Central memory CD8-positive, alpha-beta T cell (primary cell): ENCODE measurements around the gene SLTM.
"Not testable (repeated sequence)": the region's sequence is repeated elsewhere in the genome, so short reads cannot be mapped to it uniquely, and the experiment has no call there.

Experiments used
- ATAC-seq: fragments of 150-1000 bp; cut with Tn5 transposase; replicated peaks from 2 replicates; pipeline ENCODE4 v1.10.0; 2022; ENCODE audit warnings: mild to moderate bottlenecking, moderate FRiP score, moderate number of reproducible peaks; ENCODE audit not compliant: poor library complexity, severe bottlenecking; ENCODE audit errors: extremely low read depth
- DNase-seq, 2 donors: peaks; one replicate each; pipeline ENCODE4 v3.0.0; 2021; ENCODE audit warnings: low spot score in 2 of 2
- H3K27ac Mint-ChIP-seq: one replicate; pipeline ENCODE4 v1.8.0; 2022; ENCODE audit warnings: low read depth, mild to moderate bottlenecking, moderate library complexity, mixed read lengths
- H3K27me3 Mint-ChIP-seq: one replicate; pipeline ENCODE4 v1.8.0; 2022; ENCODE audit warnings: mixed read lengths
- H3K36me3 Mint-ChIP-seq: one replicate; pipeline ENCODE4 v1.8.0; 2022; ENCODE audit warnings: mild to moderate bottlenecking, moderate library complexity, mixed read lengths; ENCODE audit not compliant: insufficient read depth
- H3K4me1 Mint-ChIP-seq: one replicate; pipeline ENCODE4 v1.8.0; 2022; ENCODE audit warnings: mixed read lengths
- H3K4me3 Mint-ChIP-seq: one replicate; pipeline ENCODE4 v1.8.0; 2022; ENCODE audit warnings: mild to moderate bottlenecking, moderate library complexity, mixed read lengths
- H3K9me3 Mint-ChIP-seq: one replicate; pipeline ENCODE4 v1.8.0; 2022; ENCODE audit warnings: mixed read lengths

Gene SLTM

GRCh38 chr15:58883926-58884325 is 49.6 kb downstream of the SLTM start:
- not testable (repeated sequence) for H3K4me1 Mint-ChIP-seq, H3K27me3 Mint-ChIP-seq, ATAC-seq, H3K4me3 Mint-ChIP-seq, H3K9me3 Mint-ChIP-seq, DNase-seq, H3K27ac Mint-ChIP-seq
- H3K36me3 Mint-ChIP-seq, result peaks cover 86% of the 10 kb centered on the region

GRCh38 chr15:58882243-58882642 is 51.2 kb downstream of the SLTM start:
- no peaks in the 10 kb centered on the region for H3K27me3 Mint-ChIP-seq
- no peak overlapping the region for H3K27ac Mint-ChIP-seq
- ATAC-seq, result no peak
- no peak overlapping the region for H3K4me3 Mint-ChIP-seq
- H3K36me3 Mint-ChIP-seq, result peaks cover 79% of the 10 kb centered on the region
- H3K4me1 Mint-ChIP-seq, result no peaks in the 10 kb centered on the region
- no peak for DNase-seq
- H3K9me3 Mint-ChIP-seq, result no peaks in the 10 kb centered on the region

DNA sequence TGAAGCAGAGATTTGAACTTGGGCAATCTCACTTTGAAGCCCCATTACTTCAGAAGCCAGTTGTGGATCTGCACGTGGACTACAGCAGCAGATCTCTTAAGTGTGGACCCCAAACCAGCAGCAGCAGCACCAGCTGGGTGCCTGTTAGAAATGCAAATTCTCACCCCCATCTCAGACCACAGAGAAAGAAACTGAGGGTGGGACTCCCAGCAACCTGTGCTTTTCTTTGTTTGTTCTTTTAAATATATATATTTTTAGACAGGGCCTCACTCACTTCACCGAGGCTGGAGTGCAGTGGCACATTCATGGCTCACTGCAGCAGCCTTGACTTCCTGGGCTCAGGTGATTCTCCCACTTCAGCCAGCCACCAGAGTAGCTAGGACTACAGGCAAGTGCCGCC is 53.2 kb downstream of the SLTM start:
- peaks cover 68% of the 10 kb centered on the region for H3K36me3 Mint-ChIP-seq
- ATAC-seq (no peak), DNase-seq (no peak)
- H3K4me1 Mint-ChIP-seq, result no peaks in the 10 kb centered on the region
- no peaks in the 10 kb centered on the region for H3K27me3 Mint-ChIP-seq
- H3K9me3 Mint-ChIP-seq, result no peaks in the 10 kb centered on the region
- no peak overlapping the region for H3K27ac Mint-ChIP-seq
- H3K4me3 Mint-ChIP-seq, result no peak overlapping the region

DNA sequence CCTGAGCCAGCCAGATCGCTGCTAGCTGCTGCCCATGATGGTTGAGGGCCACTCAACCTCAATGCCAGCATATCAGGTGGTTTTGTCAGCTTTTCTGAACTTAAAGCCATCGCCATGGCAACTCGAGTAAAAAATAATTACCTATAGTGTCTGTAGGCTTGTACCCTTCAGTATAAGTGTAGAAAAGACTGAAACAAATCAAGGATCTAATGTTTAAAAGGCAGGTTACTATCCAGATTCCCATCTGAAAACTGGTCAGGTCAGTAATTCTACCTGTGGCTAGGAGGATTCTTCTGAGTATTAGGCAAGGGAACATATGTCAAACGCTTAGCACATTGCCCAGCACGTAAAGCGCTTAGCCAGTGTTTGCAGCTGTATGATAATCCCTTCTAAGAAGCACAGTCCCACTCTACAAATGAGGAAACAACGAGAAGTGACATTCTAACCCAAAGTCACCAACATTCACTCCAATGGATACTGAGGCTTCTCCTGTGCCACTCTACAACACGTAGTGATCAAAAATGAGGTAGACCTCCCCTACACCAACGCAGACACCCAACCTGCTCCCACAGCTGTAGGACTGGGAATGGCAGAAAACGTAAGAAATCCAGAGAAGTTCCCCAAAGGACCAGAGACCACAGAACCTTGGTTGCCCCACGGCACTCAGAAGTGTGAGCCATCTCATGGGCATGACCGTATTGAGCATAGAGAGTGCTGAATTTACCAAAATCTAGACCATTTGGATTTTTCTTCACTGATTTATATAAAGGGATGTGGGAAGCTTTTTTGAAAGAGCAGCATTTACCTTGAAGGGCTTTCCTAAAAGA is 55.3 kb downstream of the SLTM start:
- no peaks in the 10 kb centered on the region for H3K9me3 Mint-ChIP-seq
- no peak overlapping the region for H3K4me3 Mint-ChIP-seq
- no peak overlapping the region for H3K27ac Mint-ChIP-seq
- no peaks in the 10 kb centered on the region for H3K27me3 Mint-ChIP-seq
- H3K4me1 Mint-ChIP-seq, result no peaks in the 10 kb centered on the region
- DNase-seq (no peak), ATAC-seq (no peak)
- peaks cover 48% of the 10 kb centered on the region for H3K36me3 Mint-ChIP-seq

DNA sequence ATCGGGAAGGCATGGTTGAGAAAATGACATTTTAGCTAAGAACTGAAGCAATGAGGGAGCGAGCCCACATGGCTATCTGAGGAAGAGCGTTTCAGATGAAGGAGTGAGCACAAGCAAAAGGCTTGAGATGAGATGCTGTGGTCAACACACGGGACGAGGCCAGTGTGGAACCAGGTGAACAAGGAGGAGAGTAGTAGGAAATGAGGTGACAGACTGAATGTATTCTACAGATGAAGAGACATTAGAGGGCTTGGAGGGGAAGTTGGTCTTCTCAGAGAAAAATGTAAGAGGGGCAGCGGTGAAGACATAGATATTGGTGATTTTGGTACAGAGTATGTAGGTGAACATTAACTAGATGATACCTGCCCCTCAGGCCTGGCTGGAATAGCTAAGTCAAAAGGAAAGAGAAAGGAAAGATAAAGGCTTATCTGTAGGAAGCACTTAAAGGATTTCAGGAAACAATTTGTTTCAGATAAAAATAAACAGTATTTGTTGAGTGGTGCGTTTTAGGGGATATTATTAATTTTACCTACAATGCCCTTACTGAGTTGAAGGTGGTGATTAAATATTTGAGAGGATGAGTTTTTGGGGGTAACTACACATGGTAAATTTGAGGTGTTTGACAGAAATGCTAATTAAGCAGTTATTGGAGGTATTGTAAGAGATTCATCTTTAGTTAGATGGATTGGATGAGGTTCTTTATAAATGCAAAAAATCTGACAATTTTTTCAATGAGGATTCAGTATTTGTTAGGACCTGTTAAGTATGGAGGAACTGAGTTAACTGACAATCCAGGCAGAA is 57.0 kb downstream of the SLTM start:
- peak overlapping the region; percentile 33 for H3K27ac Mint-ChIP-seq
- no peaks in the 10 kb centered on the region for H3K27me3 Mint-ChIP-seq

GRCh38 chr15:58875343-58875742 is 58.1 kb downstream of the SLTM start:
- H3K4me3 Mint-ChIP-seq, result no peak overlapping the region
- DNase-seq (no peak), ATAC-seq (no peak)
- peak overlapping the region; percentile 33 for H3K27ac Mint-ChIP-seq
- H3K9me3 Mint-ChIP-seq, result no peaks in the 10 kb centered on the region
- H3K4me1 Mint-ChIP-seq, result no peaks in the 10 kb centered on the region
- no peaks in the 10 kb centered on the region for H3K27me3 Mint-ChIP-seq
- H3K36me3 Mint-ChIP-seq, result peaks cover 26% of the 10 kb centered on the region

More for the DNA sequence above, 57.0 kb downstream of the SLTM start:
- Mint-ChIP-seq H3K36me3 (peaks cover 33% of the 10 kb centered on the region), H3K4me3 (no peak overlapping the region), H3K4me1 (no peaks in the 10 kb centered on the region), H3K9me3 (no peaks in the 10 kb centered on the region)
- ATAC-seq (no peak), DNase-seq (no peak)

- no peak overlapping the region for H3K4me3 Mint-ChIP-seq
- DNase-seq, result no peak
- no peaks in the 10 kb centered on the region for H3K27me3 Mint-ChIP-seq
- no peak overlapping the region for H3K27ac Mint-ChIP-seq
- peaks cover 11% of the 10 kb centered on the region for H3K36me3 Mint-ChIP-seq
- H3K4me1 Mint-ChIP-seq, result no peaks in the 10 kb centered on the region
- no peaks in the 10 kb centered on the region for H3K9me3 Mint-ChIP-seq
- ATAC-seq, result no peak
These were observed 60.2 kb downstream of the SLTM start for GRCh38 chr15:58873267-58873666.

DNA sequence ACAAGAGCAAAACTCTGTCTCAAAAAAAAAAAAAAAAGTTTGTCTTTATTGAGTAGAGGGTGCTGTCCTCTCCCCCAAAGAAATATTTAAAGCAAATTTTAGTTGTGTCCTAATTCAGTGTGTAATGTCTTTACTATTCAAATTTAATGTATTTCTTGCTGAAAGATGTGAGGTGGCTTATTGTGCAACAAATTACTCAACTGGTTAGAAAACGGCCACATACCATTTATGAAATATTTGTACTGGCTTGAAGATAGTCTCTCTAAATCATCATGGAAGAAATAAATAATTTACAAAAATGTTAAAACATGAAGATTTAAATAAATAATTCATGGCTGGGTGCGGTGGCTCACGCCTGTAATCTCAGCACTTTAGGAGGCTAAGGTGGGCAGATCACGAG is 63.0 kb downstream of the SLTM start:
- DNase-seq (no peak), ATAC-seq (no peak)
- Mint-ChIP-seq H3K27ac (no peak overlapping the region), H3K4me1 (no peaks in the 10 kb centered on the region), H3K4me3 (no peak overlapping the region), H3K36me3 (peaks cover under 1% of the 10 kb centered on the region), H3K27me3 (no peaks in the 10 kb centered on the region), H3K9me3 (no peaks in the 10 kb centered on the region)

DNA sequence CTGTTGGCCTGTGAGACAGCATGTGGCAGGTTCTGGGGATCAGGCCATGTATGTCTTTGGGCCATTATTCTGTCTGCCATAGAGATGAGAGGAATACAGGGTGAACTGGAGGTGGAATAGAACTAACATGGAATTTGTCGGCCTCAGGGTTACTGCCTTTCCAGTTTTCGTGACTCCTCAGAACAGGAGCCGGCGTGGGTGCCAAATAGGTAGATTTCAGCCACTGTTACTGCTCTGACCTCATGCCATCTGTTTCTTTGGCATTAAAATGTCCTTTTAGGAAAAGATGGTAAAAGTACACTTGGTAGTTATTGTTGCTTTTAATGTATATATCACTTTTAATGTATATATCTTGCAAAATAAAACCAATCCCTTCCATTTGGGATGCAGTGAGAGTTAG is 65.6 kb downstream of the SLTM start:
- no peak overlapping the region for H3K27ac Mint-ChIP-seq
- DNase-seq (no peak), ATAC-seq (no peak)
- no peaks in the 10 kb centered on the region for H3K4me1 Mint-ChIP-seq
- H3K9me3 Mint-ChIP-seq, result no peaks in the 10 kb centered on the region
- H3K27me3 Mint-ChIP-seq, result no peaks in the 10 kb centered on the region
- no peaks in the 10 kb centered on the region for H3K36me3 Mint-ChIP-seq
- H3K4me3 Mint-ChIP-seq, result no peak overlapping the region

- no peak for ATAC-seq
- no peak overlapping the region for H3K27ac Mint-ChIP-seq
- no peaks in the 10 kb centered on the region for H3K4me1 Mint-ChIP-seq
- no peak for DNase-seq
- no peaks in the 10 kb centered on the region for H3K36me3 Mint-ChIP-seq
- no peaks in the 10 kb centered on the region for H3K9me3 Mint-ChIP-seq
- no peak overlapping the region for H3K4me3 Mint-ChIP-seq
- no peaks in the 10 kb centered on the region for H3K27me3 Mint-ChIP-seq
These were observed 68.0 kb downstream of the SLTM start for GRCh38 chr15:58865425-58865880.

GRCh38 chr15:58864602-58865424 is 68.7 kb downstream of the SLTM start:
- Mint-ChIP-seq H3K27ac (no peak overlapping the region), H3K27me3 (no peaks in the 10 kb centered on the region), H3K4me1 (no peaks in the 10 kb centered on the region), H3K36me3 (no peaks in the 10 kb centered on the region), H3K9me3 (no peaks in the 10 kb centered on the region), H3K4me3 (no peak overlapping the region)
- ATAC-seq (no peak), DNase-seq (no peak)

DNA sequence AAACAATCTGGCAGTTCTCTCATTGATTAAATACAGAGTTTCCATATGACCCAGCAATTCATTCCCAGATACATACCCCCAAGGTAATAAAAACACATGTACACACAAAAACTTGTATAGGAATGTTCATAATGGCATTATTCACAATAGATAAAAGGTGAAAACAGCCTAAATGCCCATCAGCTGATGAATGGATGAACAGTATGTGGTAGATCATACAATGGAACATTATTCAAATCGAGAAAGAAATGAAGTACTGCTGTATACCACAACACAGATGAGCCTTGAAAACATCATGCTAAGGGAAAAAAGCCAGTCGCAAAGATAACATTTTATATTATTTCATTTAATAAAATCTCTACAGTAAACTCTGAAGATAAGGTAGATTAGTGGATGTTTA is 71.2 kb downstream of the SLTM start:
- no peak overlapping the region for H3K4me3 Mint-ChIP-seq
- H3K9me3 Mint-ChIP-seq, result no peaks in the 10 kb centered on the region
- H3K36me3 Mint-ChIP-seq, result no peaks in the 10 kb centered on the region
- H3K4me1 Mint-ChIP-seq, result no peaks in the 10 kb centered on the region
- ATAC-seq, result no peak
- H3K27ac Mint-ChIP-seq, result peak overlapping the region; percentile 67
- no peaks in the 10 kb centered on the region for H3K27me3 Mint-ChIP-seq
- DNase-seq, result no peak
